HUES6 (cell line): ENCODE results near the gene FREM3.

Experiments used
- H3K27ac ChIP-seq: 2 replicates; pipeline ENCODE4 v1.7.0; 2013; ENCODE audit warnings: low read depth, mild to moderate bottlenecking, low read length, inconsistent platforms
- H3K27me3 ChIP-seq: 2 replicates; pipeline ENCODE4 v1.6.1; 2013; ENCODE audit warnings: low read length; ENCODE audit not compliant: control insufficient read depth, insufficient read depth
- H3K36me3 ChIP-seq: 2 replicates; pipeline ENCODE4 v1.6.1; 2013; ENCODE audit warnings: low read length; ENCODE audit not compliant: control insufficient read depth, insufficient read depth
- H3K4me1 ChIP-seq: 2 replicates; pipeline ENCODE4 v1.6.1; 2013; ENCODE audit warnings: low read length; ENCODE audit not compliant: control insufficient read depth, insufficient read depth
- H3K4me3 ChIP-seq: 2 replicates; pipeline ENCODE4 v1.5.1; 2013; ENCODE audit warnings: low read depth, low read length
- H3K9ac ChIP-seq: one replicate; pipeline ENCODE4 v1.6.1; 2013; ENCODE audit warnings: mild to moderate bottlenecking, low read length
- H3K9me3 ChIP-seq: 2 replicates; pipeline ENCODE4 v1.6.1; 2013; ENCODE audit warnings: low read depth, low read length; ENCODE audit not compliant: control insufficient read depth, insufficient read depth

FREM3 gene

DNA sequence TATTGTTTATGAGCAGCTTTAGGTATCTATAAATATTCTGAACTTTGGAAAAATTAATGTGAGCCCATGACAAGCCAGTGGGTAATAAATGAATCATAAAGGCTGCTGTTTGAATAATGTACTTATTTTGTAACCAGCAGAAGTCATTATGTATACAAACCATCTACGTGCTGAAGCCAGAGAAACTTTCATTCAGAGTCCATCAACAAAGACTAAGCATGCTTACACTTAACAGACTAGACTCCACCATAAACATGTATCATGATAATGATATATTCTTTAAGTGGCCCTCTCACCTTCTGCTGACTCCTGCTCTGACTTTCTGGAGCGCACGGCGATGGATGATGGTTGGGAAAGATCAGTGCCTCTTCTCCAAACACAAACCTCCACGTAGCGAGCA is 114.9 kb downstream of the FREM3 start:
- H3K36me3 ChIP-seq = no peaks in the 10 kb centered on the region
- H3K9ac ChIP-seq = no peak overlapping the region
- H3K4me3 ChIP-seq = no peak overlapping the region
- peaks cover 9% of the 10 kb centered on the region; the same call in 1 of the 2 replicates for H3K4me1 ChIP-seq
- H3K27ac ChIP-seq = no peak overlapping the region
- no peaks in the 10 kb centered on the region for H3K9me3 ChIP-seq
- no peaks in the 10 kb centered on the region for H3K27me3 ChIP-seq

- peaks cover 9% of the 10 kb centered on the region; the same call in 1 of the 2 replicates for H3K4me1 ChIP-seq
- no peak overlapping the region for H3K27ac ChIP-seq
- H3K9me3 ChIP-seq = no peaks in the 10 kb centered on the region
- H3K4me3 ChIP-seq = no peak overlapping the region
- no peaks in the 10 kb centered on the region for H3K27me3 ChIP-seq
- H3K36me3 ChIP-seq = no peaks in the 10 kb centered on the region
- H3K9ac ChIP-seq = no peak overlapping the region
These were observed 119.0 kb downstream of the FREM3 start for GRCh38 chr4:143581331-143581946.

GRCh38 chr4:143575331-143575730 is 125.1 kb downstream of the FREM3 start:
- Histone ChIP-seq H3K27me3 (no peaks in the 10 kb centered on the region), H3K36me3 (no peaks in the 10 kb centered on the region), H3K4me1 (no peaks in the 10 kb centered on the region), H3K9me3 (no peaks in the 10 kb centered on the region), H3K4me3 (no peak overlapping the region), H3K9ac (no peak overlapping the region), H3K27ac (no peak overlapping the region)

DNA sequence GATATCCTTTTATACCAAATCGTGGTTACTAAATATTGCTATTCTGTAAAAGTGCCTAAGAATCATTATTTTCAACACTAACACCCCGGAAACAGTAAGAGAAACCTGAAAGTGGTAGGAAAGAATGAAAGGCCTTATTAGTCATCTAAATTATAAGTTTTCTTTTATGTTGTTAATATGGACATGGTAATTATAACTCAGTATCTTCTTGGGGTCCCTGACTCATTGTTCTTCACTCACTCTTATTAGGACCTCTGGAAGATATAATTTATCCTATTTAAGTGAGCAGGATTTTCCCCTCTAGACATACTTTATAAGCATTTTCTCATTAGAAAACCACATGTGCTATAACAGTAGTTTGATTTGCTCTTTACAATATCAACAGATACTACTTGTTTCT is 136.0 kb downstream of the FREM3 start:
- Histone ChIP-seq H3K36me3 (no peaks in the 10 kb centered on the region), H3K9me3 (no peaks in the 10 kb centered on the region), H3K9ac (no peak overlapping the region), H3K27me3 (peaks cover 5% of the 10 kb centered on the region; the same call in 1 of the 2 replicates), H3K4me1 (peaks cover 3% of the 10 kb centered on the region; the same call in 1 of the 2 replicates), H3K27ac (no peak overlapping the region), H3K4me3 (no peak overlapping the region)

GRCh38 chr4:143559757-143560147 is 140.7 kb downstream of the FREM3 start:
- Histone ChIP-seq H3K9me3 (no peaks in the 10 kb centered on the region), H3K27me3 (peaks cover 5% of the 10 kb centered on the region; the same call in 1 of the 2 replicates), H3K4me1 (peaks cover 3% of the 10 kb centered on the region; the same call in 1 of the 2 replicates), H3K9ac (peak overlapping the region; percentile 75), H3K27ac (no peak overlapping the region), H3K4me3 (peak overlapping the region; percentile 70), H3K36me3 (peaks cover 5% of the 10 kb centered on the region)

DNA sequence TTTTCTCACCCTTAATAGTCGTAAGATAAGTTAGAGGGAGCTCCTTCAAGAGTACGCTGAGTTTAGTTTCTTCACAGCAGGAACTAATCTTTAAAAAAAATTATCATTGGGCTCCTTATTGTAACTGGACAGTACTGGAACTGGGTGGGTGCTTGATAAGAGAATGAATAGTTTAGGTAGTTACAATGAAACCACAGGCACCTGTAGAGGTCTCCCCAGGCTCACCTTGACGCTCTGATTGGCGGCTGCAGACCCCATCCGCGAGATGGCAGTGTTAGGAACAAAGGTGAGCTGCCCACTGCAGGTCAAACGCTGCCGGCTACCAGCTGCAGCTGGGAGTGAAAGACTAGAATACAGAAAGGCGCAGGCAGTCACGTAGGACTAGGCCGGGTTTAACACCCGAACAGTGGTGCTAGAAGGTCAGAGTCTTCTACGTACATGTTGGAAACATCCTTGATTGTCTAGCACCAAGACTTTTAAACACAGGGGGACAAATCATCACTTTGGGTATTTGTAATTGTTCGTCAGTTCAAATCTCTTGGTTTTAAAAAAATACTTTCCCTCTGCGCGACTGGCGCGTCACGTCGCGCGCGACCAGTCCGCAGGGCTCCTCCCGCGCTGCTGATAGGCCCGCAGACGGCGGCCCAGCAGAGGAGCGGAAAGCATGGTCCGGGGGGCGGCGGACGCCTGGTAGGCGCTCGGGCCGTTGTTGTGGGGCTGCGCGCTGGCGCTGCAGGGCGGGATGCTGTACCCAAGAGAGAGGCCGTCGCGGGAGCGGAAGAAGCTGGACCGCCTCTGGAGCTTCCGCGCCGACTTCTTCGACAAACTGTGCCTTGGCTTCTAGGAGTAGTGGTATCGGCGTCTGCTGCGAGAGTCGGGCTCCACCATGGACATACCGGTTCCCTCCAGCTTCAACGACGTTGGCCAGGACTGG is 141.4 kb downstream of the FREM3 start:
- H3K27ac ChIP-seq = no peak overlapping the region
- no peaks in the 10 kb centered on the region for H3K9me3 ChIP-seq
- peaks cover 3% of the 10 kb centered on the region; the same call in 1 of the 2 replicates for H3K4me1 ChIP-seq
- peaks cover 5% of the 10 kb centered on the region; the same call in 1 of the 2 replicates for H3K27me3 ChIP-seq
- H3K4me3 ChIP-seq = peak overlapping the region; percentile 70
- peak overlapping the region; percentile 75 for H3K9ac ChIP-seq
- peaks cover 12% of the 10 kb centered on the region for H3K36me3 ChIP-seq

DNA sequence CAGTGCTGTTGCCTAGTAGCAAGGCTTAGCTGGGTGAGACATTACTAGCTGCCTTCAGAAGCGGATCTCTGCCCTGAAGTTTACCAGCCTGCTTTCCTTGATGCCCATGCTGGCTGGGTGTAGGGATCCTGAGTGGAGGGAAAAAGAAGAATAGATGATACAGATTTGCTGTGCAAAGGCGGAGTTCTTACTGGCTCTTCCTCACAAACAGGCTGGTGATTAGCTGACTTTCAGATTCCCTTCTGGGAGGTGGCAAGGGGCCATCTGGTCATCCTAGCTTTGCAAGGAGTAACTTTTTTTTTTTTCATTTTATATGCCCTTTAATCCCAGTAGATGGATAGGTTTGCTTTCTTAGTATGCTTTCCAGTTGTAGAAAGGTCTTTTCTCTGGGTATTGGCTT is 142.2 kb downstream of the FREM3 start:
- Histone ChIP-seq H3K9me3 (no peaks in the 10 kb centered on the region), H3K27ac (no peak overlapping the region), H3K36me3 (peaks cover 19% of the 10 kb centered on the region), H3K4me1 (peaks cover 3% of the 10 kb centered on the region; the same call in 1 of the 2 replicates), H3K4me3 (no peak overlapping the region), H3K27me3 (peaks cover 5% of the 10 kb centered on the region; the same call in 1 of the 2 replicates), H3K9ac (no peak overlapping the region)

- Histone ChIP-seq H3K4me1 (peaks cover 3% of the 10 kb centered on the region; the same call in 1 of the 2 replicates), H3K9me3 (no peaks in the 10 kb centered on the region), H3K36me3 (peaks cover 45% of the 10 kb centered on the region), H3K27me3 (peaks cover 5% of the 10 kb centered on the region; the same call in 1 of the 2 replicates), H3K27ac (no peak overlapping the region), H3K4me3 (no peak overlapping the region), H3K9ac (no peak overlapping the region)
These were observed 144.8 kb downstream of the FREM3 start for GRCh38 chr4:143555676-143556075.

DNA sequence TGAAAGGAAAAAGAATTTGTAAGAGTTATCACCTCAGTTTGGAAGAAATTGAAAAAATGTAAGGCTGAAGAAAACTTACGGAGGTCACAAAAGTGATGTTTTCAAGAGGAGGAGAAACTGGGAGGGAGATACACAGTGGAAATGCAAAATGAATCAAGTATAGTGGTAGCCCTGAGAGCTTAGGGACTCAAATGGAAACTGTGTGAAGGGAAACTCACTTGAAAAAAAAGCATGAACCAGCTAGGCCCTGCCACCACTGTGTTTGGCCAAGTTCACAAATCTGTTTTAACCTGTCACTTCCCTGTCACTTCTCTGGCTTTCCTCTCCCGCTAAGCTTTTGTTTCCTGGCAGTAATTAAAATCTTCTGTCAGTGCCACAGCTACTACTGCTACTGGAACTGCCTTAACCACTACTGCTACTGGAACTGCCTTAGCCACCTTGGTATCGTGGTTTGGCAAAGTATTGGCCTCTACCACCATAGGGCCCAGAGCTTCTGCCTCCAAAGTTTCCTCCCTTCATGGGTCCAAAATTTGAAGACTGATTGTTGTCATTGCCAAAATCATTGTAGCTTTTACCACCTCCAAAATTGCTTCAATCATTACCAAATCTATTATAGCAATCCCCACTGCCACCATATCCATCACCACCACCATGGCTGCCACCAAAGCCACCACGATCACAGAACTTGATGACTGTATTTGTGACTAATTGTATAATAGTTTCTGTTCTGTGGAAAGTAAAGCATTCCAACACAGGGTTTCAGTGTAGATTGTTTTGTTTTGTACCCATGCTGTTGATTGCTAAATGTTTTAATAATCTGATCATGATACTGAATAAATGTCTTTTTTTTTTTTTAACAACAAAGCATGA is 145.5 kb downstream of the FREM3 start:
- no peak overlapping the region for H3K4me3 ChIP-seq
- H3K36me3 ChIP-seq = peaks cover 52% of the 10 kb centered on the region
- no peaks in the 10 kb centered on the region for H3K9me3 ChIP-seq
- H3K27ac ChIP-seq = no peak overlapping the region
- no peak overlapping the region for H3K9ac ChIP-seq
- H3K4me1 ChIP-seq = peaks cover 3% of the 10 kb centered on the region; the same call in 1 of the 2 replicates
- H3K27me3 ChIP-seq = peaks cover 5% of the 10 kb centered on the region; the same call in 1 of the 2 replicates

GRCh38 chr4:143549928-143550327 is 150.5 kb downstream of the FREM3 start:
- Histone ChIP-seq H3K4me3 (no peak overlapping the region), H3K27ac (no peak overlapping the region), H3K27me3 (no peaks in the 10 kb centered on the region), H3K9ac (no peak overlapping the region), H3K4me1 (no peaks in the 10 kb centered on the region; the same call in 1 of the 2 replicates), H3K9me3 (no peaks in the 10 kb centered on the region), H3K36me3 (peaks cover 98% of the 10 kb centered on the region)
